H4 (cell line): ENCODE measurements around the gene ASIC2. TPM values are rescaled to one million over a fixed set of nuclear protein-coding genes. Genes with fewer than 3 reads are reported as not detected.

Source experiments
- DNase-seq: peaks from one replicate; pipeline ENCODE4 v3.0.0-alpha.2; 2015; ENCODE audit warnings: low spot score
- total RNA-seq: library from RNA; depleted of rRNA; stranded (reverse); fragments of >200 nt; shearing (Covaris generic); gene quantifications from 2 replicates; pipeline ENCODE4 v1.2.3, GENCODE V29; 2014

Gene ASIC2
- total RNA-seq, 1 experiment from 2014 or later: not detected

GRCh38 chr17:33072421-33073161 is 220.5 kb downstream of the ASIC2 start:
- no peak for DNase-seq

DNA sequence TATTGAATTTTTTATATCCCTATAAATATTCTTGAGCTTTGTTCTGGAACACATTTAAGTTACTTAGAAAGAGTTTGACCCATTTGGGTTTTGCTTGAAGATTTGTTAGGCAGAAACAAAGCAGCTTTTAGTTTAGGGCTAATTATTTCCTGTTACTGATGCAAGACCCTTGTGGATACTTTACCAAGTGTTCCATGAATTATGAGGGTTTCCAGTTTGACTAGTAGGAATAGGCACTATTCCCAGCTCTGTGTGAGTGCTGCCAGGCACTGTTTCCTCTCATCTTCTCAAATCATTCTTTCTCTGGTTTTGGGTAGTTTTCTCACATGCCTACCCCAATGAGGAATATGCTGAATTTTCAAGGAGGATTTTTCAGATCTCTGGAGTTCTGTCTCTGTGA is 221.4 kb downstream of the ASIC2 start:
- no peak for DNase-seq

DNA sequence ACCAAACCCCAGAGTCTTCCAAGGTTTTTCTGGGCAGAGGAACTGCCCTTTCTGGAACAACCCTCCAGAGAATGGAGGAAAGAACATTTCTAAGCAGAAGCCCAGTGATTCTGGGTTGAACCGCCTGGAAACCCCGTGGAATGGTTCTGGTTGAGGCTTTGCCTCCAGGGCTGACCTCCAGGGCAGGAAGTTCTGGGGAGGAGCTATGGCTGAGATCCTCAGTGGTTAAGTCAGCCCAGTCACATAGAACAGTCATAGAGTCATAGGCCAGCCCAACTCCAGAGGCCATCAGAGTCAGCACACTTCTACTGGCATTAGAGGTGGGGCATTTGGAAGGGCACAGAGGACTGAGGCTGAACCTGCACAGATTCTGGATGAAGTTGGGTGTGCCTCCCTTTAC is 235.5 kb downstream of the ASIC2 start:
- no peak for DNase-seq

DNA sequence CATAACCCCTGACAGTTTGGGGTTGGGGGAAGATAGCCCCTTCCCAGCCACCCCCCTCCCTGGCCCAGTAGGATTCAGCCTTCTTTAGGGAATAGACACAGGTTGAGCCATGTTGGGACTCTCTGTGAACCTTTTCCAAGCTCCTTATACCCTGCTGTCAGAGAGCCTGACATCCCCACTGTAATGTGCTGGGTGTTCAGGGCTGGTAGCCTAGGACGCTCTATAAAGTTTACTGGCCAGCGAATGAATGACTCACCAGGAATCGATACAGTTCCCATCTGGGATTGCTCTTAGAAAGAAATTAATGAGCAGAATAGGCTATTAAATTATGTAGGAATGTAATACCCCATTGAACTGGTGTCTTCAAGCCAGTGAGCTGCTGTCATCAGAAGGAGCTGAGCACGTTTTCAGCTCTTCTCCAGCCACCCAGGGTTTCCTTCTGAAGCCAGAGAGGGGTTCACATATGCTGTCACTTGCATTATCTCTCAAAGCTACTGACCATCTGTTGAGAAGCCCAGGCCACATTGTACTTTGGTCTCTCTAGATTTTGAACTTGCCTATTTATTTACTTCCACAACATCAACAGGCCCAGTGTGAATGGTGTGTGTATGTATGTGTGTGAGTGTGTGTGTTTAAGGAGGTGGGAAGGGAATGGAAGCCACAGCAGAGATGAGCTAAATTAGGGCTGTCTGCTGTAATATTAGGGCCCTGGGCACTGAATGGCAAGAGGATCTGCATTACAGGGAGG is 236.5 kb downstream of the ASIC2 start:
- no peak for DNase-seq

DNA sequence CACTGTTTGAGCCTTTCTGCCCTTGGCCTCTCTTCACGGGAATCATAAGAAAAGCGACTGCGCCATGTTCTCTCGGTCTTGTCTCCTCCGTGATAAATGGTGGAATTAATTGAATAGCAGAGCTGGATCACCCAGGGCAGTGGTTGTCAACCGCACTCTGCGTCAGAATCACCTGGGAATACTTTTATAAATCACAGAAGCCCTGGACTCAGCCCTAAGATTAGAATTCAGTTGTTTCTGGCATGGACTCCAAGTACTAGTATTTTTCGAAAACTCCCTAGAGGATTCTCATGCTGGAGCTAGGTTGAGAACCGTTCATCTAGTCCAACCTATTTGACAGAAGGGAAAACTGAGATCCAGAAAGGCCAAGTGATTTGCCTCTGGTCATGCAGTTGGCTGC is 237.3 kb downstream of the ASIC2 start:
- no peak for DNase-seq

GRCh38 chr17:33055171-33055611 is 237.9 kb downstream of the ASIC2 start:
- DNase-seq: no peak

GRCh38 chr17:33054412-33054811 is 238.7 kb downstream of the ASIC2 start:
- no peak for DNase-seq

GRCh38 chr17:33053676-33054075 is 239.4 kb downstream of the ASIC2 start:
- no peak for DNase-seq

DNA sequence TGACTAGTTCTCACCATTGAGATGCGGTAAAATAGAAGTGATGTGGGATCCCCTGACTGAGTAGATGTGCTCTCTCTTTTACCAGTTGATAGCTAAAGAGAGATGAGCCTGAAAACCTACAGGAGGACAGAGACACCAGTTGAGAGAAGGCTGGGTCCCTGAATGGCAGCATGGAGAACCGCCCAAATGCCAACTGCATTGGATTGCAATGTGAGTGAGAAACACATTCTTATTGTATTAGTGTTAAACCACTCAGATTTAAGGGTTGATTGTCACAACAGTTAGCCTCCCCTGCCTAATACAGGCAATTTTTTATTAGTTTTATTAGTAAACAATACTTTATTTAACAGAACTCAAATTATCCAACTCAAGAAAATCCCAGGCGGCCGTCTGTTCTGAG is 240.2 kb downstream of the ASIC2 start:
- no peak for DNase-seq

GRCh38 chr17:33050611-33051140 is 242.4 kb downstream of the ASIC2 start:
- DNase-seq: no peak

GRCh38 chr17:33049781-33050414 is 243.2 kb downstream of the ASIC2 start:
- DNase-seq: no peak

- DNase-seq: no peak
Observed at GRCh38 chr17:33046361-33047255, 246.5 kb downstream of the ASIC2 start.

- DNase-seq: no peak
Observed at GRCh38 chr17:33045216-33045615, 247.9 kb downstream of the ASIC2 start.

DNA sequence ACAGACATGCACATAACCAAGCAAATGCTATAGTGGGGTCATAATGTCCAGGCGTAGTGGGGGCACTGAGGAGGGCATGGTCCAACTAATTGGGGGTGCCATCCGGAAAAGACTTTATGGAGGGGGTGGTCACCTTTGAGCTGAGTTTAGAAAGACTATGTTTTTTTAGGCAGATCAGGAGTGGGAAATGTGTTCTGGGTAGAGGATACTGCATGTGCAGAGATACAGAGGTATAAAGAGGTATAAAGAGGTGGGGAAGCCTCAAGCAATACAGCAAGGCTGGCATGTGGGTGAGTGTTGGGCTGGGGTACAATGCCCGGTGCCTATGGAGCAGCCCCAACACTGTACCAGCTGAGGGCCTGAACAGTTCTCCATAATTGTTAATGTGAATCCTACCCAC is 248.3 kb downstream of the ASIC2 start:
- no peak for DNase-seq

DNA sequence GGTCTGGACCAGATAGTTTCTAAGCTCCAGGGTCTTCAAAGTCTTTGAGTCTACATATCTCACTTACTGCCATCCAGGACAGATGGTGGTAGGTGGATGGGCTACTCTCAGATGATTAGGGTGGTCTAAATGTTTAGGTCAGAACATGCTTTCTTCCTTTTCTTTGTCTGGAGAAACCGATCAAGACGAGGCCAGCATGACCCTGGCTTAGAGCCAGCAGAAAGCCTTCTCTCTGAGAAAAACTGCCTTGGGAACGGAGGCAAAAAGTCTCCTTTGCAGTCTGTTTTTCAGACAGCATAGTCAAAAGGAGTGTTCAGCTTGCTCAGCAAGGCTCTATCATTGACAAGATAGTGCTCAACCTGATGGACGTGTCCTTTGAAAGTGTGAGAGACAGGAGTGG is 252.6 kb downstream of the ASIC2 start:
- DNase-seq: no peak

DNA sequence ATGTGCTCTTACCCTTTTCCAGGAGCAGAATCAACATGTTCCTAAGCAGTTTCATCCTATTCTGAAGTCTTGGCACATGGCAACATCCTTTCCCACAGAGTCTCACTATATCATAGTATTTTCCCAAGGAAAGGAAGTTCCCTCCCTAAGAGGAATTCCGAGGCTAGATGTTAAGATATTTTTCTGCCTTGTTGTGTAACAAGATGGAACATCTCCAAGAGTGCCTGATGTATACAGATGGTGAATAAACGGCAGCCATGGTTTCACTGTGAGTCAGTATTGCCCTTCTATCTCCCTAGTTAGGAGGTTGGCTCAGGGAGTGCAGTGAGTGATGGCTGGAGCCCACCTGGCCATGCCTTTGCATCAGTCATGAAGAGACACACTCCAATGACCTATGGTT is 253.2 kb downstream of the ASIC2 start:
- DNase-seq: no peak

GRCh38 chr17:33038740-33039139 is 254.4 kb downstream of the ASIC2 start:
- no peak for DNase-seq

- DNase-seq: no peak
Observed at GRCh38 chr17:33033176-33033575, 259.9 kb downstream of the ASIC2 start.

DNA sequence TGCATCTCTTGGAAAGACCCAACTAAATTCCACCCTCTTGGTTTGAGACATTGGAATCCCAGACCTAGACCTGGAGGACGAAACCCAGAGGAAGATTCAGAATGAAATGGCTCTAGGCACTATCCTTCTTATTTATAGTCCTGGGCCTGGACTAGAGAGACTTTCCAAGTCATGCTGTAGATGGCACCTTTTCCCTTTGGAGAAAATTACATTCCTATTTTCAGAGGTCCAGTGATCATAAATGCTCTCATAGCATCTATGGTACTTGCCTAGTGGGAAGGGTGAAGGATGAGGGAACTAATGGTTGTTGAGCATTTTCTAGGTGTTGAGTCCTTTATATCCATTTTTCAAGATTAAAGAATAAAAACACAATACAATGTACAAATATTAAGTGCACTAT is 264.3 kb downstream of the ASIC2 start:
- no peak for DNase-seq

GRCh38 chr17:33028061-33028460 is 265.0 kb downstream of the ASIC2 start:
- DNase-seq: no peak

GRCh38 chr17:33024688-33025486 is 268.2 kb downstream of the ASIC2 start:
- DNase-seq: no peak
